ENCODE measurements around the gene DOK7. TPM values are rescaled to one million over a fixed set of nuclear protein-coding genes. Genes with fewer than 3 reads are reported as not detected.
"Not testable (repeated sequence)": the region's sequence is repeated elsewhere in the genome, so short reads cannot be mapped to it uniquely, and the experiment has no call there.

DOK7 gene
- polyA plus RNA-seq, 2 donors = 0.11 to 0.29 TPM

DNA sequence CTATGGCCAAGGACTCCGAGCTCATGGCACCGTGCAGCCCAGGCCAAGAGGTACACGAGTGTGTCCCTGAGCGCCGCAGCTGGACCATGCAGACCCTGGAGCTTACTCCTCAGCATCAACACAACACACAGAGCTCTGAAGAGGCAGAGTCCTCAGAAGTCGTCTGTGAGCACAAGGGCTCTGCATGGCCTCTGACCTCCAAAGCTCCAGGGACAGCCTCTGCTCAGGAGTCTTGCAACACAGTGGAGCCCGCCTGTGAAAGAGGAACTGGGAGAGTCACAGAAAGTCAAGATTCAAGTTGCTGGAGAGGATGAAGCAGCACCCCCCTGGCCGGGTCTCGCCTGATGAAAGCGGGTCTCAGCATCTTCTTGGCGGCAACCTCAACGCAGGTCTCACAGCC lies 66.3 kb downstream of the DOK7 start:
- no peak overlapping the region for H3K4me3 ChIP-seq (ENCODE audit: low read depth in 1 of 2, low read length in 2 of 2)
- no peaks in the 10 kb centered on the region for H3K27me3 ChIP-seq (ENCODE audit: control insufficient read depth in 1 of 2, insufficient read depth in 2 of 2, low read length in 2 of 2)
- peaks cover 5 to 33% of the 10 kb centered on the region in 2 donors for H3K36me3 ChIP-seq (ENCODE audit: control insufficient read depth in 2 of 2, insufficient read depth in 2 of 2, low read length in 1 of 2)
- peaks cover 10 to 11% of the 10 kb centered on the region in 2 donors for H3K4me1 ChIP-seq (ENCODE audit: control insufficient read depth in 2 of 2, insufficient read depth in 2 of 2, low read length in 1 of 2)
- H3K27ac ChIP-seq (ENCODE audit: low read depth in 2 of 2, low read length in 1 of 2) = no peak overlapping the region
- 83 to 90% methylated on average over 12 of the region's 12 CpGs for WGBS, 2 donors
- H3K9me3 ChIP-seq (ENCODE audit: control insufficient read depth in 2 of 2, insufficient read depth in 1 of 2, low read depth in 1 of 2, low read length in 1 of 2) = no peaks in the 10 kb centered on the region

DNA sequence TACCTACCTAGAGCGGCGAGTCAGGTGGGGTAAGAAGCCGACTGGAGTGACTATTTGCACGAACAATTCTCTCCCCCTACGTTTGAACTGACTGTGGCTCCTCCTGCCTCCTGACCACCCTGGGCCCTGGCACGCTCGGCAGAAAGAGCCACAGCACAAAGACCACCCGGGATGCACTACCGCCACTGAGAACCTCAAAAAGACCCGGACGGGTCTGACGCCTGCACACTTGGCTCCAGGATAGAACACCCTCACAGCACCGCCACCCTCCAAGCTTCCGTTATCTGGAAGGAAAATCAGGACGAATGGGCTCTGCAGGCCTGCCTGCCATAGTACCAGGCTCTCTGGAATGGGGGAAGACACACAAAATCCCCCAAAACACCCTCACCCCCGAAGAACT lies 66.9 kb downstream of the DOK7 start:
- H3K27ac ChIP-seq (ENCODE audit: low read depth in 2 of 2, low read length in 1 of 2) = no peak overlapping the region
- 90% methylated on average over 16 of the region's 16 CpGs for WGBS, 2 donors
- H3K4me3 ChIP-seq (ENCODE audit: low read depth in 1 of 2, low read length in 2 of 2) = no peak overlapping the region
- no peaks in the 10 kb centered on the region for H3K9me3 ChIP-seq (ENCODE audit: control insufficient read depth in 2 of 2, insufficient read depth in 1 of 2, low read depth in 1 of 2, low read length in 1 of 2)
- peaks cover 10 to 11% of the 10 kb centered on the region in 2 donors for H3K4me1 ChIP-seq (ENCODE audit: control insufficient read depth in 2 of 2, insufficient read depth in 2 of 2, low read length in 1 of 2)
- peaks cover 0 to 26% of the 10 kb centered on the region in 2 donors for H3K36me3 ChIP-seq (ENCODE audit: control insufficient read depth in 2 of 2, insufficient read depth in 2 of 2, low read length in 1 of 2)
- H3K27me3 ChIP-seq (ENCODE audit: control insufficient read depth in 1 of 2, insufficient read depth in 2 of 2, low read length in 2 of 2) = no peaks in the 10 kb centered on the region

DNA sequence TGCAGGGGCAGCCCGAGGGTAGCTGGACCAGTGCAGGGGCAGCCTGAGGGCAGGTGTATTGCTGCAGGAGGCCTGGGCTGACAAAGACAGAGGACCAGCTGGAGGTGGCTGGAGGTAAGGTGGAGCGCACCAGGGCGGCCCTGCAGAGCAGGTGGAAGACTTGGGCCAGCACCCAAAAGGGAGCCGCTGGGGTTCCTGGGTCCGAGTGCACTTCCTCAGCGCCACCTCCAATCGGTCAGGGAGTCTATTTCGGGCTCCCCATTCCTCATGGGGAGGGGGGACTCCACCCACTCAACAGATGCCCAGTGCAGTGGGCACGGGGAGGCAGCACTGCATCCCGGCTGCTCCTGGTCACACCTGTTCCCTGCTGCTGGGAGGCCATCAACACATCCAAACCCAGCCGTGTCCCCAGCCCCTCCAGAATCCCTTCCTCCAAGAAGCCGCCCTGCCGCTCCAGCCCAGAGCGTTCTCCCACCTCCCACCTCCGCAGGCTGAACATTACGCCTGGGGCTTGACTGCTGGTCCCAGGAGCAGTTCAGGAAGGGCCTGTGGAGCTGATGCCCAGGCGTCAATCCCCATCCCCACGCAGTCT lies 67.7 kb downstream of the DOK7 start:
- Histone ChIP-seq H3K4me1 (ENCODE audit: control insufficient read depth in 2 of 2, insufficient read depth in 2 of 2, low read length in 1 of 2) (peaks cover 10 to 11% of the 10 kb centered on the region in 2 donors), H3K27me3 (ENCODE audit: control insufficient read depth in 1 of 2, insufficient read depth in 2 of 2, low read length in 2 of 2) (no peaks in the 10 kb centered on the region), H3K9me3 (ENCODE audit: control insufficient read depth in 2 of 2, insufficient read depth in 1 of 2, low read depth in 1 of 2, low read length in 1 of 2) (no peaks in the 10 kb centered on the region), H3K4me3 (ENCODE audit: low read depth in 1 of 2, low read length in 2 of 2) (peak overlapping the region in 1 of 2 donors; percentile 60), H3K36me3 (ENCODE audit: control insufficient read depth in 2 of 2, insufficient read depth in 2 of 2, low read length in 1 of 2) (peaks cover 0 to 25% of the 10 kb centered on the region in 2 donors), H3K27ac (ENCODE audit: low read depth in 2 of 2, low read length in 1 of 2) (no peak overlapping the region)
- WGBS, 2 donors = 72 to 75% methylated on average over 18 of the region's 18 CpGs

DNA sequence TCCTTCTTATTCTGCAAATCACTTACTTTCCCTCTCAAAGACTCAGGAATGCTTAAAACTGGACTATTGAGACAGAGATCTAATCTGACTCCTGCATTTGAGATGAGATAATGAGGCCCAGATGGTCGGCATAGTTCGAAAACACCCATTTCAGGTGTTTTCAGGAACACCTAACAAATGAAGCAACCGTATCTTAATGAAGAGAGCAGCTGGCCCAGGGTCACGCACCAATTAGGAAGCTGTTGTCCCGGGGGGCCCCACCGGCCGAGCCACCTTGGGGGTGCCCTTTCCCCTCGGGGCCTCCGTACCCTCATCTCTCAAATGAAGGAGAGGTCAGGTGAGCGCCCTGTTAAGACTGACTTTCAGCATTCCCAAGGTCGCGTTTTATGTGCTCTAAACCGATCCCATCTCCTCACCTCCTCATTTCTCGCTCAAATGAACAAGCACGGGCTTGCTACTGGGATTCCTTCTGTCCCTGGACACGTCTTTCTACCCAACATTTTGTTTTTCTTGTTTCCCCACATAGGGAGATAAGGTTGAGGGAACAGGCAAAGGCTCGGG lies 68.3 kb downstream of the DOK7 start:
- Histone ChIP-seq H3K27ac (ENCODE audit: low read depth in 2 of 2, low read length in 1 of 2) (no peak overlapping the region), H3K4me3 (ENCODE audit: low read depth in 1 of 2, low read length in 2 of 2) (peak overlapping the region; percentile 60 to 93), H3K4me1 (ENCODE audit: control insufficient read depth in 2 of 2, insufficient read depth in 2 of 2, low read length in 1 of 2) (peaks cover 10% of the 10 kb centered on the region in 2 donors), H3K36me3 (ENCODE audit: control insufficient read depth in 2 of 2, insufficient read depth in 2 of 2, low read length in 1 of 2) (peaks cover 0 to 20% of the 10 kb centered on the region in 2 donors), H3K27me3 (ENCODE audit: control insufficient read depth in 1 of 2, insufficient read depth in 2 of 2, low read length in 2 of 2) (no peaks in the 10 kb centered on the region), H3K9me3 (ENCODE audit: control insufficient read depth in 2 of 2, insufficient read depth in 1 of 2, low read depth in 1 of 2, low read length in 1 of 2) (no peaks in the 10 kb centered on the region)
- 14% methylated on average over 17 of the region's 17 CpGs for WGBS, 2 donors

DNA sequence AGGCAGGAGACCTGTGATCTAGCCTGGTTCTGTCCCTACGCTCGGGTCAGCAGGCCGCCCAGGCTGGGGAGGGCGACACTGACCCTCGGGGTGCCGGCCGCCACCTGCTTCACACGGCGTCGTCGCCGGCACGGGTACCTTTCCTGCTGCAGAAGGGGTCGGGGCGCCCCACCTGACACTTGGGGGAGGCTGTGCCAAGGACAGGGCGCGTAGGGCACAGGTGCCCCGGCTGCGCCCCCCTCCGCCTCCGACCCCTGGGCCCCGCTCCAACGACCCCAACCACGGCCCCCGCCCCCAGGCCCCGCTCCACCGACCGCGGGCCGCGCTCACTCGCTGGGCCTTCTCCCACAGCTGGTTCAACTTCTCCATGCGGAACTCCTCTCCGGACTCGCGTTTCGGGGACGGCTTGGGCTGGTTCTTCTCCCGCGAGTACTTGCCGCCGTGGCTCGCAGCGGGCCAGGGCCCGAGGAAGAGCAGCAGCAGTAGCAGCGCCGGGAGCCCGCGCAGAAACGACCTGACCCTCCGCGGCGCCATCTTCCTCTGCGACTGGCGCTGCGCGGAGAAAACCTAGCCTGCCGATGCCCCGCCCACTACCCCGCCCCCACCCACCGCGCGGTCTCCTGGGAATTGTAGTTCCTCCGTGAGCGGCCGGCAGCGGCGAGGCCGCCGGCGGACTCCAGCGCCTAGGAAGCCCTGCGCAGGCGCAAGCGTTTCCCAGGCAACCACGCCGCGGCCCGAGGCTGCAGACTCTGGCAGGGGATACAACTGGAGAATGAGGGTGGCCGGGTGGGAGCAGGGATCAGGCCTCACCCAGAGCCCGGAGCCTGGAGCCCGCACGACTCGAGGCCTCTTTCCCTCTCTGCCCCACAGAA lies 69.0 kb downstream of the DOK7 start, which contains the start of gene LRPAP1:
TSS of gene LRPAP1 (minus strand) at position 544 of the 872 bp plus-strand sequence. CDS start at position 534, 10 bp downstream.
- peaks cover 0 to 16% of the 10 kb centered on the region in 2 donors for H3K36me3 ChIP-seq (ENCODE audit: control insufficient read depth in 2 of 2, insufficient read depth in 2 of 2, low read length in 1 of 2)
- no peaks in the 10 kb centered on the region for H3K9me3 ChIP-seq (ENCODE audit: control insufficient read depth in 2 of 2, insufficient read depth in 1 of 2, low read depth in 1 of 2, low read length in 1 of 2)
- peaks cover 8 to 10% of the 10 kb centered on the region in 2 donors for H3K4me1 ChIP-seq (ENCODE audit: control insufficient read depth in 2 of 2, insufficient read depth in 2 of 2, low read length in 1 of 2)
- peak within 1 kb of the TSS; percentile 60 to 93 for H3K4me3 ChIP-seq (ENCODE audit: low read depth in 1 of 2, low read length in 2 of 2)
- 0% methylated on average over 79 to 84 of the region's 84 CpGs for WGBS, 2 donors
- no peaks in the 10 kb centered on the region for H3K27me3 ChIP-seq (ENCODE audit: control insufficient read depth in 1 of 2, insufficient read depth in 2 of 2, low read length in 2 of 2)
- peak within 1 kb of the TSS; percentile 69 to 72 for H3K27ac ChIP-seq (ENCODE audit: low read depth in 2 of 2, low read length in 1 of 2)

DNA sequence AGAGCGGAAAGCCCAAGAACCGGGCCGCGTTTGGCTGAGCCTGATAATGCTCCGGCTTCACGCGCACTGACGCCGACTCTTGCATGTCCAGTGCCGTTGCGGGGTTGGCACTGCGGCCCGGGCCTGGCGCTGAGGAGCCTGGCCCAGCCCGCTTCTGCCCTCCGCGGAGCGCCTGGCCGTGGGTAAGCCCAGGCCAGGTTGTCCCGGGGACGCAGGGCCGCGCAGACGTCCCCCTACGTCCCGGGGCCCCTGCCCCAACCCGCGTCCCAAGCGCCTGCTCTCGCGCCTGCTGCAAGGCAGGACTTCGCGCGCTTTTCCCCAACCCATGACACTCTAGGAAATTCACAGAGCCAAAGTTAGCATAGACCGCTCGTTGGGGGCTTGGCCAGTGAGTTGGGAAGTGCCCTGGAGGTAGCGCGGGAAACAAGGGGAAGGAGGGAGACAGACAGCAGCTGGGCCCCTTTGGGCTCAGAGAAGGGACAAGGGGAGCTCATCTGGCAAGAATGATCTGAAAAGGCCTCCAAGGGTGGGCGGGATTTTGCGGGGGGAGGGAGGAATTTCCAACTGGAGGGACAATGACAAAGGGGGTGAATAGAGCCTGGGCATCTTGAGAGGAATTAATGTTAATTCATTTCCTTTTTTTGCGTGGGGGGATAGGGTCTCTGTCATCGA lies 69.8 kb downstream of the DOK7 start:
- Histone ChIP-seq H3K27me3 (ENCODE audit: control insufficient read depth in 1 of 2, insufficient read depth in 2 of 2, low read length in 2 of 2) (no peaks in the 10 kb centered on the region), H3K4me3 (ENCODE audit: low read depth in 1 of 2, low read length in 2 of 2) (peak overlapping the region; percentile 51 to 60), H3K4me1 (ENCODE audit: control insufficient read depth in 2 of 2, insufficient read depth in 2 of 2, low read length in 1 of 2) (peaks cover 8 to 10% of the 10 kb centered on the region in 2 donors), H3K27ac (ENCODE audit: low read depth in 2 of 2, low read length in 1 of 2) (no peak overlapping the region), H3K9me3 (ENCODE audit: control insufficient read depth in 2 of 2, insufficient read depth in 1 of 2, low read depth in 1 of 2, low read length in 1 of 2) (no peaks in the 10 kb centered on the region), H3K36me3 (ENCODE audit: control insufficient read depth in 2 of 2, insufficient read depth in 2 of 2, low read length in 1 of 2) (peaks cover 0 to 11% of the 10 kb centered on the region in 2 donors)
- 17 to 19% methylated on average over 38 to 42 of the region's 42 CpGs for WGBS, 2 donors

DNA sequence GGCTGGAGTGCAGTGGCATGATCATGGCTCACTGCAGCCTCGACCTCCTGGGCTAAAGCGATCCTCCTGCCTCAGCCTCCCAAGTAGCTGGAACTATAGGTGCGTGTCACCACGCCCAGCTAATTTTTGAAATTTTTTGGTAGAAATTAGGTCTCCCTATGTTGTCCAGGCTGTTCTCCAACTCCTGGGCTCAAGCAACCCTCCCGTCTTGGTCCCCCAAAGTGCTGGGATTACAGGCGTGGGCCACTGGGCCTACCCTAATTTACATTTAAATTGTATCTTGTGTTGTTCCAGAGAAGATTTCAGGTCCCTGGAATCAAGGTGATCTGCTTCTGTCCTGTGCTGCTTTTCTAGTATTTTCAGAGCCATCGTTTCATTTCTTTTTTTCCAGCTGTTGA lies 70.3 kb downstream of the DOK7 start:
- no peak overlapping the region for H3K27ac ChIP-seq (ENCODE audit: low read depth in 2 of 2, low read length in 1 of 2)
- peaks cover 8 to 10% of the 10 kb centered on the region in 2 donors for H3K4me1 ChIP-seq (ENCODE audit: control insufficient read depth in 2 of 2, insufficient read depth in 2 of 2, low read length in 1 of 2)
- WGBS, 2 donors = 96 to 98% methylated on average over 7 of the region's 7 CpGs
- H3K27me3 ChIP-seq (ENCODE audit: control insufficient read depth in 1 of 2, insufficient read depth in 2 of 2, low read length in 2 of 2) = no peaks in the 10 kb centered on the region
- H3K36me3 ChIP-seq (ENCODE audit: control insufficient read depth in 2 of 2, insufficient read depth in 2 of 2, low read length in 1 of 2) = peaks cover 0 to 7% of the 10 kb centered on the region in 2 donors
- no peaks in the 10 kb centered on the region for H3K9me3 ChIP-seq (ENCODE audit: control insufficient read depth in 2 of 2, insufficient read depth in 1 of 2, low read depth in 1 of 2, low read length in 1 of 2)
- H3K4me3 ChIP-seq (ENCODE audit: low read depth in 1 of 2, low read length in 2 of 2) = no peak overlapping the region

DNA sequence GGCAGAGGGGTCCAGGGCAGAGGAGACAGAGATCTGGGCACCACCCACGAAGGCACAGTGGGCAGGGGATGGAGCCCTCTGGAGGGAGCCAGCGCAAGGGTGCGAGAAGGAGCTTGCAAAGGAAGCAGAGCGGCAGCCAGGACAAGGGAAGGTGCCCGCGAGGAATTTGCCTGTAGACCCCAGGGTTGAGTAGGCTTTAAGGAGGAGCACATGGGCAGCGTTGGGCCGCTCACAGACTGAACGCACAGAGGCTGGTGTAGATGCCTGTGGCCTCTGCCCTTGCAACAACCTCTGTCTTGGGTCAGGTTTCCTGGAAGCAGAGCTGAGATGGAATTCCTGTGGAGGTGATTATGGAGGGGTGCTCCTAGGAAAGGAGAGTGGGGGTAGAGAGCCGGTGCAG lies 72.7 kb downstream of the DOK7 start:
- not testable (repeated sequence) for H3K27ac ChIP-seq (ENCODE audit: low read depth in 2 of 2, low read length in 1 of 2); H3K27me3 ChIP-seq (ENCODE audit: control insufficient read depth in 1 of 2, insufficient read depth in 2 of 2, low read length in 2 of 2); H3K4me1 ChIP-seq (ENCODE audit: control insufficient read depth in 2 of 2, insufficient read depth in 2 of 2, low read length in 1 of 2); H3K9me3 ChIP-seq (ENCODE audit: control insufficient read depth in 2 of 2, insufficient read depth in 1 of 2, low read depth in 1 of 2, low read length in 1 of 2); H3K36me3 ChIP-seq (ENCODE audit: control insufficient read depth in 2 of 2, insufficient read depth in 2 of 2, low read length in 1 of 2); H3K4me3 ChIP-seq (ENCODE audit: low read depth in 1 of 2, low read length in 2 of 2)
- 87 to 90% methylated on average over 9 to 10 of the region's 10 CpGs for whole genome bisulfite sequencing, 2 donors

DNA sequence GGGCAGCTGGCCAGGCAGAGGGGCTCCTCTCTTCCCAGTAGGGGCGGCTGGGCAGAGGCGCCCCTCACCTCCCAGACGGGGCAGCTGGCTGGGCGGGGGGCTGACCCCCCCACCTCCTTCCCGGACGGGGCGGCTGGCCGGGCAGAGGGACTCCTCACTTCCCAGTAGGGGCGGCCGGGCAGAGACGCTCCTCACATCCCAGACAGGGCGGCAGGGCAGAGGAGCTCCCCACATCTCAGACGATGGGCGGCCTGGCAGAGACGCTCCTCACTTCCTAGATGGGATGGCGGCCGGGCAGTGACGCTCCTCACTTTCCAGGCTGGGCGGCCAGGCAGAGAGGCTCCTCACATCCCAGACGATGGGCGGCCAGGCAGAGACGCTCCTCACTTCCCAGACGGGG lies 75.8 kb downstream of the DOK7 start:
- H3K27me3 ChIP-seq (ENCODE audit: control insufficient read depth in 1 of 2, insufficient read depth in 2 of 2, low read length in 2 of 2); H3K9me3 ChIP-seq (ENCODE audit: control insufficient read depth in 2 of 2, insufficient read depth in 1 of 2, low read depth in 1 of 2, low read length in 1 of 2); H3K36me3 ChIP-seq (ENCODE audit: control insufficient read depth in 2 of 2, insufficient read depth in 2 of 2, low read length in 1 of 2); H3K27ac ChIP-seq (ENCODE audit: low read depth in 2 of 2, low read length in 1 of 2); H3K4me1 ChIP-seq (ENCODE audit: control insufficient read depth in 2 of 2, insufficient read depth in 2 of 2, low read length in 1 of 2); H3K4me3 ChIP-seq (ENCODE audit: low read depth in 1 of 2, low read length in 2 of 2): not testable (repeated sequence)
- 96% methylated on average over 19 to 23 of the region's 23 CpGs for WGBS, 2 donors
